PFSK-1 (cell line): Measurements from ENCODE around the gene OLIG1.

Experiments used
- FOXP2 ChIP-seq: optimal IDR thresholded peaks from 2 replicates; pipeline ENCODE3; 2011; ENCODE audit warnings: borderline replicate concordance, control low read depth, inconsistent platforms; ENCODE audit not compliant: insufficient read depth; ENCODE audit errors: extremely low read length, extremely low read depth
- POLR2AphosphoS5 ChIP-seq: IDR thresholded peaks from 2 replicates; pipeline ENCODE4 v1.6.1; 2012; ENCODE audit warnings: low read depth, mild to moderate bottlenecking, control low read depth, low read length, moderate library complexity
- REST ChIP-seq, 2 experiments: IDR thresholded peaks; 2 replicates each; pipeline versions ENCODE4 v1.6.1 to v1.8.0; 2011 to 2012; ENCODE audit warnings: low read depth in 2 of 2, low read length in 2 of 2, control low read depth in 1 of 2, inconsistent platforms in 1 of 2, mild to moderate bottlenecking in 1 of 2, moderate library complexity in 1 of 2; ENCODE audit not compliant: insufficient read depth in 1 of 2
- SIN3A ChIP-seq: IDR thresholded peaks from 2 replicates; pipeline ENCODE4 v1.6.1; 2012; ENCODE audit warnings: mild to moderate bottlenecking, low read length, moderate library complexity, borderline replicate concordance; ENCODE audit not compliant: insufficient read depth
- TAF1 ChIP-seq: IDR thresholded peaks from 2 replicates; pipeline ENCODE4 v1.6.1; 2012; ENCODE audit warnings: low read length, control low read depth, borderline replicate concordance; ENCODE audit not compliant: insufficient read depth

GRCh38 chr21:33112151-33112550, 42.2 kb downstream of the OLIG1 start:
- TF ChIP-seq FOXP2 (no peak), TAF1 (no peak), REST (IDR thresholded peaks at IDR 0.05; ENCODE audit: insufficient read depth in 1 of 2, low read depth in 2 of 2, low read length in 2 of 2) (no peak), POLR2AphosphoS5 (no peak), SIN3A (no peak)
